ENCODE measurements around the gene NANP.

The NANP gene

GRCh38 chr20:25567286-25567685, 56.5 kb downstream of the NANP start:
- DNase-seq, result no peak

- no peak for DNase-seq
Observed at GRCh38 chr20:25566821-25567220, 57.0 kb downstream of the NANP start.

DNA sequence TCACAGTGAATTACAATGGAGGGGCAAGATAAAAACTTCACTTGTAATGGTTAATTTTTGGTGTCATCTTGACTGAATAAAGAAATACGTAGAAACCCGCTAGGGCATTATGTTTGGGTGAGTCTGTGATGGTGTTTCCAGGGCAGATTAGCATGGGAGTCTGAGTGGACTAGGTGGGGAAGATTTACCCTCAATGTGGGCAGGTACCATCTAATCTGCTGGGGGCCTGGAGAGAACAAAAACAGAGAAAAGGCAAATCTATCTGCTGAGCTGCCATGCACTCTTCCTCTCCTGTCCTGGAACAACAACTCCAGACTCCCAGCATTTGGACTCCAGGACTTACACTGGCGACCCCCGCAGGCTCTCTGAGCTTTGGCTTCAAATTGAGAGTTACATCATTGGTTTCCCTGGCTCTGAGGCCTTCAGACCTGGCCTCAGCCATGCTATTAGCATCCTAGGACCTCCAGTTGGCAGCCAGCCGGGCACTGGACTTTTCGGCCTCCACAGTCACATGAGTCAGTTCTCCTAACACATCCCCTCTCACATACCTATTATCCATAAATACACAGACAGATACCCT, 58.1 kb downstream of the NANP start:
- no peak for DNase-seq

DNA sequence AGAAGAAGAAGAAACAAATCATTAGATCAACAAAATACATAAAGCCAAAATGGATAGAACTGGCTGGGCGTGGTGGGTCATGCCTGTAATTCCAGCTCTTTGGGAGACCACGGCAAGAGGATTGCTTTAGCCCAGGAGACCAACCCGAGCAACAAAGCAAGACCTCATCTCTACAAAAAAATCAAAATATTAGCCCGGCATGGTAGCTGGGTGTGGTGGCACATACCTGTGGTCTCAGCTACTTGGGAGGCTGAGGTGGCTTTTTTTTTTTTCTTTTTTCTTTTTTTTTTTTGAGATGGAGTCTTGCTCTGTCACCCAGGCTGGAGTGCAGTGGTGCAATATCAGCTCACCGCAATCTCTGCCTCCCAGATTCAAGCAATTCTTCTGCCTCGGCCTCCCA, 59.9 kb downstream of the NANP start:
- DNase-seq, result no peak

DNA sequence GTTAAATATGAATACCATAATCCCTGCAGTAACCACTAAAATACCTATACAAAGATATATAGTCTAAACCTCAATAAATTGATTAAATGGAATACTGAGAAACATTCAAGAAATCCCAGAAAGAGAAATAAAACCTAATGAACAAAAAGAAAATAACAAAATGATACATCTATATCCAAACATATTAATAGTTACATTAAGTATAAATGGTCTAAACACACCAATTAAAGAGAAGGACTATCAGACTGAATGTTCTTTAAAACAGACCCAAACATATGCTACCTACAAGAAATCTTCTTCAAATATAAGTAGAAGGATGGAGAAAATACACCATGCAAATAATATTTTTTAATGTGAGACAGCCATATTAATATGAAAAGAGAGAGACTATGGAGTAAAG, 60.5 kb downstream of the NANP start:
- no peak for DNase-seq
